A673 (cell line): ENCODE data around the gene NFIC. TPM values are rescaled to one million over a fixed set of nuclear protein-coding genes. Genes with fewer than 3 reads are reported as not detected.

ENCODE experiments used
- BruUV-seq: library from RNA; stranded (reverse); fragments of 400-500 nt; replicated peaks from 2 replicates; lab custom pipeline; 2021; lab: Mats Ljungman, UMichigan
- CTCF ChIA-PET: fragments of 300-600 bp; sonication (Branson Sonifier 250); formaldehyde crosslinking; loops from one replicate; lab custom pipeline; 2022; ENCODE audit warnings: antibody characterized with exemption; lab: Charles Lee
- POLR2A ChIA-PET: fragments of 300-600 bp; sonication (Branson Sonifier 250); formaldehyde crosslinking; loops from one replicate; lab custom pipeline; 2022; ENCODE audit warnings: antibody characterized with exemption; ENCODE audit not compliant: low non-redundant PET; lab: Charles Lee
- DNase-seq: peaks from one replicate; pipeline ENCODE4 v3.0.0-alpha.2; 2015; ENCODE audit warnings: low spot score
- H3K27ac ChIP-seq: fragments of 200-600 bp; sonication (generic); 2 replicates; pipeline ENCODE4 v1.5.1; 2016; ENCODE audit warnings: mixed run types, low read depth, mild to moderate bottlenecking, mixed read lengths, antibody characterized with exemption, low read length; ENCODE audit not compliant: poor library complexity, severe bottlenecking
- H3K27me3 ChIP-seq: fragments of 200-600 bp; sonication (generic); replicated peaks from 2 replicates; pipeline ENCODE4 v1.6.1; 2017; ENCODE audit warnings: mixed run types, low read depth, mild to moderate bottlenecking, mixed read lengths, antibody characterized with exemption, low read length; ENCODE audit not compliant: insufficient read depth, poor library complexity
- H3K36me3 ChIP-seq: fragments of 200-600 bp; sonication (generic); 2 replicates; pipeline ENCODE4 v1.6.1; 2016; ENCODE audit warnings: mixed run types, mild to moderate bottlenecking, mixed read lengths, antibody characterized with exemption, low read length; ENCODE audit not compliant: insufficient read depth, poor library complexity, severe bottlenecking
- H3K4me1 ChIP-seq: fragments of 200-600 bp; sonication (generic); 2 replicates; pipeline ENCODE4 v1.6.1; 2017; ENCODE audit warnings: mixed run types, mild to moderate bottlenecking, mixed read lengths, antibody characterized with exemption, low read length; ENCODE audit not compliant: insufficient read depth, poor library complexity, severe bottlenecking
- H3K4me3 ChIP-seq: fragments of 200-600 bp; sonication (generic); 2 replicates; pipeline ENCODE4 v1.5.1; 2016; ENCODE audit warnings: low read depth, mixed run types, mild to moderate bottlenecking, mixed read lengths, low read length; ENCODE audit not compliant: poor library complexity, severe bottlenecking
- H3K9me3 ChIP-seq: fragments of 200-600 bp; sonication (generic); 2 replicates; pipeline ENCODE4 v1.6.1; 2016; ENCODE audit warnings: mixed run types, low read depth, mild to moderate bottlenecking, mixed read lengths, antibody characterized with exemption, low read length; ENCODE audit not compliant: poor library complexity, severe bottlenecking
- EZH2 ChIP-seq: fragments of 200-600 bp; sonication (generic); IDR thresholded peaks from 2 replicates; pipeline ENCODE4 v1.6.1; 2017; ENCODE audit warnings: borderline replicate concordance, low read depth, mild to moderate bottlenecking, mixed read lengths, antibody characterized with exemption, low read length; ENCODE audit not compliant: poor library complexity, severe bottlenecking
- intact Hi-C: fragments of 100-400 bp; cut with micrococcal nuclease; formaldehyde crosslinking; loops from one replicate; pipeline ENCODE4 v1.10.0; 2022; ENCODE audit not compliant: unreplicated experiment
- total RNA-seq: library from RNA; stranded (reverse); gene quantifications from 2 replicates; pipeline ENCODE4 v1.2.3, GENCODE V29; 2021
- TF ChIP-seq, protein P1 (sequence below): fragments of 300-800, 200-600 bp; sonication (generic); conservative IDR thresholded peaks from 2 replicates; pipeline ENCODE4 v1.5.1; 2017; ENCODE audit warnings: low read depth, mild to moderate bottlenecking, antibody characterized with exemption, low read length, moderate library complexity, mixed read lengths

The NFIC gene
- total RNA-seq, 1 experiment from 2014 or later, result 112 TPM

DNA sequence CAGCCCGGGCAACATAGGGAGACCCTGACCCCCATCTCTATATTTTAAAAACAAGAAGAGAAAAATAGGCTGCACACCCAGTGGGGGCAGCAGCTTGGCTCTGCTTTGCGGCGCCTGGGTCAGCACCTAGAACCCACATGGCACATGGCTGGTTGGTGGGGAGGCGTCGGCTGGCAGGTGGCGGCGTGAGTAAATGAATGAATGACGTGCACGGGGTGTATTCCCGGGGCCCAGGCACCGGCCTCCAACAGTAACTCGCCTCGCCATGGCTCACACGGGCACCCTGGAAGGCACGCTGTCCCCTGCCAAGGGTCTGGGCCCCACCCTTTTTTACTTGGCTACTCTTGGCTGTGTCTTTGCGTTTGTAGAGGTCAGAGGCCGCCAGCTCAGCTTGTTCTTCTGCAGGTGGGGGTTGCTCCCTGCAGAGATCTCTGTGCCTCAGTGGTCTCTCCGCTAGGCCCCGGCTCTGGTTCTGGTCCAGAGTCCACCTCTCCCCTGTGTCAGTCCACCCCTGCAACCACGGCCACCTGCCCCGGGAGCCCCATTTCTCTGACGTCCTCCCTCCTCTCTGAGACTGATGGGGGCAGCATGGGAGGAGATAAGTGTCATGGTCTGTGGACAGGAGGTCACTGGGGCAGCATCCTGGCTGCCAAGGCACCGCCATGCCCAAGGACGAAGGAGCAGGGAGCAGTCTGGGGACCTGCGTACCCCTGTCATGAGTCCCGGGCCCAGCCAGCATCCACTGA is 145.3 kb downstream of the NFIC start:
- Histone ChIP-seq H3K27ac (no peak overlapping the region), H3K4me1 (peaks cover 12% of the 10 kb centered on the region), H3K27me3 (no peaks in the 10 kb centered on the region), H3K4me3 (no peak overlapping the region), H3K36me3 (peaks cover 25% of the 10 kb centered on the region), H3K9me3 (no peaks in the 10 kb centered on the region)
- ChIA-PET POLR2A (no interaction called here), CTCF (interaction anchor here (0.6 kb wide), 1 partner anchor 601 kb away, joined by 7 read pairs; no protein-coding TSS in a partner anchor)
- BruUV-seq, result no TSS peak
- intact Hi-C loops, result no loop called here
- no peak for DNase-seq
- TF ChIP-seq EZH2, result no peak
- TF ChIP-seq, protein P1, sequence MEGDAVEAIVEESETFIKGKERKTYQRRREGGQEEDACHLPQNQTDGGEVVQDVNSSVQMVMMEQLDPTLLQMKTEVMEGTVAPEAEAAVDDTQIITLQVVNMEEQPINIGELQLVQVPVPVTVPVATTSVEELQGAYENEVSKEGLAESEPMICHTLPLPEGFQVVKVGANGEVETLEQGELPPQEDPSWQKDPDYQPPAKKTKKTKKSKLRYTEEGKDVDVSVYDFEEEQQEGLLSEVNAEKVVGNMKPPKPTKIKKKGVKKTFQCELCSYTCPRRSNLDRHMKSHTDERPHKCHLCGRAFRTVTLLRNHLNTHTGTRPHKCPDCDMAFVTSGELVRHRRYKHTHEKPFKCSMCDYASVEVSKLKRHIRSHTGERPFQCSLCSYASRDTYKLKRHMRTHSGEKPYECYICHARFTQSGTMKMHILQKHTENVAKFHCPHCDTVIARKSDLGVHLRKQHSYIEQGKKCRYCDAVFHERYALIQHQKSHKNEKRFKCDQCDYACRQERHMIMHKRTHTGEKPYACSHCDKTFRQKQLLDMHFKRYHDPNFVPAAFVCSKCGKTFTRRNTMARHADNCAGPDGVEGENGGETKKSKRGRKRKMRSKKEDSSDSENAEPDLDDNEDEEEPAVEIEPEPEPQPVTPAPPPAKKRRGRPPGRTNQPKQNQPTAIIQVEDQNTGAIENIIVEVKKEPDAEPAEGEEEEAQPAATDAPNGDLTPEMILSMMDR, result no peak

DNA sequence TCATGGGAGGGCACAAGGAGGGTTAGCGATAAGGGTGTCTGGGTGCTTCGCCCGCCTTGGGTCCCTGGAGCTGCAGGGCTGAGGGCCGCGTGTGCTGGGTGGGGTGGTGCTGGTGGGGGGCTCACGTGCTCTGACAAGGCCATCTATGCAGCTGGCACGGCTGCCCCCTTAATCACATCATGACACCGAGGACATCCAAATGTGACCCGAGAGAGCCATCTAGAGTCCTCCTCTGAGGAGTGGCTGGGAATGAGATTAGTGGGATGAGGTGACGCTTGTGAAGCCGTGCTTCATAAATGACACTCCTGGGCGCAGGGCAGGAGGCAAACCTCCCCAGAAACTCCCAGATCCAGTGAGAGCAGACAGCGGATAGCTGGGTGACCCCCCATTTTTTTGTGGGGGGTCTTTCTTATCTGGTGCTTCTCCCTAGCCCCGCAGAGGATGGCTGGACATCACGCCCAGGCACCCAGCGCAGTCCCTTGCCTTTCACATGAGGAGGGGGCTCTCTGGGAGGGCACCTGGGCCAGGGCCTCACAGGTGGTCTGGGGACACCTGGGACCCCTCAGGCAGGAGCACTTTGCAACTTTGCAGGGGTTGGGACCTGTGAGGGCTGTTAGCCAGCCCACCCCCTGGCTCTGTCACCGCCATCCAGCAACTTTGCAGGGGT is 146.3 kb downstream of the NFIC start:
- intact Hi-C loops, result no loop called here
- Histone ChIP-seq H3K4me1 (peaks cover 8% of the 10 kb centered on the region), H3K9me3 (no peaks in the 10 kb centered on the region), H3K4me3 (no peak overlapping the region), H3K36me3 (peaks cover 25% of the 10 kb centered on the region), H3K27ac (no peak overlapping the region), H3K27me3 (no peaks in the 10 kb centered on the region)
- CTCF ChIA-PET, result no interaction called here
- TF ChIP-seq EZH2, result no peak
- TF ChIP-seq, protein P1, result no peak
- POLR2A ChIA-PET, result no interaction called here
- DNase-seq, result no peak
- no TSS peak for BruUV-seq

DNA sequence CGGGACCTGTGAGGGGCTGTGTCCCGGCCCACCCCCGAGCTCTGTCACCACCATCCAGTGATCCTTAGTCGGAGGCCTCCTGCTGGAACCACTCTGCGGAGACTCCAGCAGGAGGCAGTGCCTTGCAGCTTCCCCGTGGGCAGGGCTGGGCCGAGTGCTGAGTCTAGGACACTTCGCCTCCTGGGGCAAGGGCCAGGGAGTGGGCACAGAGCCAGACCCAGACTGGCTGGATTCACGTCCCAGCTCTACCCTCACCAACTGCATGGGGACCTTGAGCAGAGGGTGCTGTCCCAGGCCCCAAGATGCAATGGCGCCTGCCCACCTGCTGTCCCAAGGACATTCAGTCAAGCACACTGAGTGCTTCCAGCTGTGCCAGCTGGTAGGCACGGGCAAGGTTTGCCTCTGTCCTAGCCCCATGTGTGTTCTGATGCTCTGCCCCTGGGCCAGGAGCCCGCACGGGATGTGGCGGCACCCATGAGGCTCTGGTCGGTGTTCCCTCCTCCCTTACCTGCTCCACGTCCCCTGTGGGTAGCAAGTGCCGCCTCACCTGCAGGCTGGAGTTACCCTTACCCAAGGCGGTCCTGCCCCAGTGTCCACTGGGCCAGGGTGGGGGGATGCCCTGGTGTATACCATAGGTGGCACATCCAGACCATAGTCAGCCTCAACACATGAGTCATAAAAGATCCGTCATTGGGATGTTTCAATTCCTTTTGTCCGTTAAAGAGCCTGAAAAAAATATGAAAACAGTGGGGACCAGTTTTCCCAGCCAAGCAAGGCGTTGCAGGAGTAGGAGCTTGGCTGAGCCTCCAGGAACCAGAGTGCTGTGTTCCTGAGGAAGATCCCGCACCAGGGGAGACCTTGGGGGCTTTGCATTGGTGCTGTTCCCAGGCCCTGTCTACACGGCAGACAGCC is 147.1 kb downstream of the NFIC start:
- intact Hi-C loops, result no loop called here
- ChIA-PET POLR2A (no interaction called here), CTCF (no interaction called here)
- no peaks in the 10 kb centered on the region for H3K4me1 ChIP-seq
- no TSS peak for BruUV-seq
- DNase-seq, result no peak
- no peaks in the 10 kb centered on the region for H3K27me3 ChIP-seq
- H3K4me3 ChIP-seq, result no peak overlapping the region
- H3K27ac ChIP-seq, result no peak overlapping the region
- no peak for TF ChIP-seq EZH2
- TF ChIP-seq, protein P1, result no peak
- no peaks in the 10 kb centered on the region for H3K9me3 ChIP-seq
- peaks cover 25% of the 10 kb centered on the region for H3K36me3 ChIP-seq
